LHCN-M2 (cell line): Measurements from ENCODE around the gene EDIL3. TPM values are rescaled to one million over a fixed set of nuclear protein-coding genes. Genes with fewer than 3 reads are reported as not detected.
"Not testable (repeated sequence)": the region's sequence is repeated elsewhere in the genome, so short reads cannot be mapped to it uniquely, and the experiment has no call there.

Experiments
- DNase-seq: peaks from one replicate; pipeline ENCODE4 v3.0.0-alpha.2; 2012; ENCODE audit warnings: low read depth
- total RNA-seq: library from RNA; depleted of rRNA; stranded (reverse); fragments of >200 nt; gene quantifications from 2 replicates; pipeline ENCODE4 v1.2.3, GENCODE V29; 2014

EDIL3 gene
- total RNA-seq, 1 experiment from 2014 or later, result 58.7 TPM

DNA sequence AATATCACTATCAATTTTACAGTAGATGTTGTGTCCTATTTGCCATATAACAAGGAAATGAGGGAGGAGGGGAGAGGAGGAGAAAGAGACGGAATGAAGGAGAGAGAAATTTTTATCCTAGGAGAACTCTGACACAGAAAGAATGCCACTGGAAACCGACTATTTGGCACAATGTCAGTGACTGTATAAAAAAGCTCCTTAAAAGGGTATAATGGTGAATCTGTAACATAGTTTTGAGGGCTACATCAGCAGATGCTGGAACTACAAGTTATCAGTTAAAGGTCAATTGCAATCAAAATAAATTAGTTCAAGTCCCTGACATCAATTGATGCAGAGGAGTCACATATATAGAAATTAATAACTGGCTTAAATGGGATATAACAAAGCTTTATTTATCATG, 5.7 kb downstream of the EDIL3 start:
- DNase-seq, result peak; percentile 65

DNA sequence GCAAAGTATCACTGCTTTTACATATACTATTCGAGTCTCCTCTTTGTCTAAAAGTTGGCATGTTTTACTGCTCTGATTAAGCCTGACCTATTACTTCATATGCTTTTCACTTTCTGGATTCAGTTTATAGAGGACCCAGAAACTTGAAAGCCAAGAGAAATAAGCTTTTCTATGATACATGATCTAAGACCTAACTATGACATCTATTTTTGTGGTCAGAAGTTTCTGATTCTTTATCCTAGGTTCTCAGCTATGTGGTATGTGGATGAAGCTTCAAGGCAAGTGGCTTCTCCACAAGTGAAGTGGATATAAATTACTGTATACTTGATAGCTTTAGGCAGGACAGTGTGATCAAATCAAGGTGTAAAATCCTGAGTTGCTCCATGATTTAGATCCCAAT, 6.3 kb downstream of the EDIL3 start:
- DNase-seq, result peak; percentile 75

DNA sequence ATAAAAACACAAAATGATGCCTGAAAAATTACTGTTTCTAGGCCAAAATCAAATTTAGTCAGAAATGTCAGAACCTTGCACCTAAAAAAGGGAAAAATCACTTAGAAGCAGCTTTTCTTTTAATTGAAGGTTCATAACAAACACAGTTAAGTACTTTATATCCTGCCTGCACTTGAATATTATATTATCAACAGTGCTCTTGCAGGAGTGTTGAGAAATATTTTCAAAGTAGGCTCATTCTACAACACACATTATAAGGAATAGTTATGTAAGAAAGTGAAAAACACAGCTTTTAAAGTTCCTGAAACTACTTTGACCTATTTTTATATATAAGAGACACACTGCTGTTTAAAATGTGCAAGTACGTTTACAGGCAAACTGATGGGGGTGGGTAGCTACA, 8.3 kb downstream of the EDIL3 start:
- DNase-seq, result no peak

DNA sequence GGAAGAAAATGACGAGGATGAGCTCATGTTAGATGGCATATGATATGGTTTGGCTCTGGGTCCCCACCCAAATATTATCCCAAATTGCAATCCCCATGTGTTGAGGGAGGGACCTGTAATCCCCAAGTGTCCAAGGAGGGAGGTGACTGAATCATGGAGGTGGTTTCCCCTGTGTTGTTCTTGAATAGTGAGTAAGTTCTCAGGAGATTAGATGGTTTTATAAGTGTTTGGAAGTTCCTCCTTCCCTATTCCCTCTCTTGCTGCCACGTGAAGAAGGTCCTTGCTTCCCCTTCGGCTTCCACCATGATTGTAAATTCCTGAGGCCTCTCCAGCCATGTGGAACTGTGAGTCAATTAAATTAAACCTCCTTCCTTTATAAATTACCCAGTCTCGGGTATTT, 10.1 kb downstream of the EDIL3 start:
- DNase-seq, result peak; percentile 51

DNA sequence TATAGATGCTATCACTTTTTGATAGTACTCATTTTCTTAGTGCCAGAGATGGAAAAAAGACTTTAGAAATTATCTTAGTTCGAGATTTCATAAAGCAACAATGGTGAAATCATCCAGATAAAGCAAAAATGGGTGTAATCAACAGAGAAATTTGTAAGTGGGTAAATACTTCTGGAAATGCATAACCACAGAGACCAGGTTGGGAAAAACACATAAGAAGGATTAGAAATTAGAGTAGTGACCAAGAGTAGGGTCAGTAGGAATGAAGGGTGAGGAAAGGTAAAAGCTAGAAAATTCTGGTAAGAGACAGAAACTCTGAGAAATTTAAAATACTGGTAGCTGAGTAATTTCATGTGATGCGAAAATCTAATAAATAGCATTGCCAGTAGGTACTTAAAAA, 11.2 kb downstream of the EDIL3 start:
- DNase-seq, result no peak

DNA sequence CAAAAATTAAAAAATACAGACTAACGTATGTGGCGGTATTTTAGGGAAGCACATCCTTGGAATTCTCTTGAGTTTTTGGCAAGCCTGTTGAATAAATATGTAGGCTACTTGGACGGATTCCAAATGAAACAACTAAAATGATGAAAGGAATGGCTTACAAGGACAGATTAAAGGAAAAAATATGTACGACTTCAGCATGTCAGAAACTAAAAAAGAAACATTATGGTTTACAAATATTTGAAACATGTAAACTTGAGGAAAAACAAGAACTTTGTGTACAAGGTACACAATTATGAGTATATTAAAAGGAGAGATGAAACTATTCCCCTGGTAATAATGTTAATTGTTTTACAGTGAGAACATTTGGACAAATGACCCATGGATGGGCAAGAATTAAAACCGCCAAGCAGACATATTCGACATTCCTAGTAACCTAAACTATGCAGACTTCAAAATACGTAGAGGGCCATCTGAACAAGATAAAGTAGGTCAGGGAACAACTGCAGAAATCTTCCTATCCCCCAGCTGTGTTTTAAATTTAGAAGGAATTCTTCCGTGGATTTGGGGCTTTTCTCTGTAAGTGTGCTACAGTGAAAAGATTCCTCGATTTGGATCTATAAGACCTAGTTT, 12.5 kb downstream of the EDIL3 start:
- peak; percentile 92 for DNase-seq

DNA sequence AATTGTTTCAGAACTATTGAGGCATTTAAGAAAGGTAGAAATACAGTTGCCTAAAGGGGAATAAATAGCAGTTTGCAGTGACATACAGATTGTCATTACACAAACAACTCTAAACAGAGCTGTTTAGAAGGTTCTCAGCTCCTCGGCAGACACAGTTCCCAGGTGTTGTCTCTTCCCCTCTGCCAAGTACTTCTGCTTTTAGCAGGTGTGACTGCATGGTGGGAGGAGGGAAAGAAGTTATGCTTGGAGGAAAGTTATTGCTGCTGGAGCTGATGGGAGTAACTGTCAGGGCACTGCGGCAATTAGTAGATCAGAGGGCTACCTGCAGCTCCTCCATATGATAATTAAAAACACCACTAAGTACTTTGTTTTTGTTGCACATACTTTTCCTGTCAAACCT, 14.5 kb downstream of the EDIL3 start:
- no peak for DNase-seq

DNA sequence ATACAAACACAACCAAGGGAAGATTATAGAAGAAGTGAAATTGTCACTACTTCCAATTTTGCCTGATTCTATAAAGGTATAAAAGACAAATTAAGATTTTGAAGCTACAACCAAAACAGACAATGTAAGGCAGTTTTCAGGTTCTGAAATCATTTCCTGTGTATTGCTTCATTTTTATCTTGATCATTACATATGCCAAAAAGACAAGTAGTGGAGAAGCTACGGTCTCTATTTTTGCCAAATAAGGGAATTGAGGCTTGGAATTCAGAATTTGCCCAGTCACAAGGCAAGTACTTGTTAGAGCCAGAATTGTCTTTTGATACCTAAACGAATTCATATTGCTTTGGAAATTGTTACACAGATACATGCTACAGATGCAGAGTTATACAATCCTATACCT, 20.6 kb downstream of the EDIL3 start:
- no peak for DNase-seq

DNA sequence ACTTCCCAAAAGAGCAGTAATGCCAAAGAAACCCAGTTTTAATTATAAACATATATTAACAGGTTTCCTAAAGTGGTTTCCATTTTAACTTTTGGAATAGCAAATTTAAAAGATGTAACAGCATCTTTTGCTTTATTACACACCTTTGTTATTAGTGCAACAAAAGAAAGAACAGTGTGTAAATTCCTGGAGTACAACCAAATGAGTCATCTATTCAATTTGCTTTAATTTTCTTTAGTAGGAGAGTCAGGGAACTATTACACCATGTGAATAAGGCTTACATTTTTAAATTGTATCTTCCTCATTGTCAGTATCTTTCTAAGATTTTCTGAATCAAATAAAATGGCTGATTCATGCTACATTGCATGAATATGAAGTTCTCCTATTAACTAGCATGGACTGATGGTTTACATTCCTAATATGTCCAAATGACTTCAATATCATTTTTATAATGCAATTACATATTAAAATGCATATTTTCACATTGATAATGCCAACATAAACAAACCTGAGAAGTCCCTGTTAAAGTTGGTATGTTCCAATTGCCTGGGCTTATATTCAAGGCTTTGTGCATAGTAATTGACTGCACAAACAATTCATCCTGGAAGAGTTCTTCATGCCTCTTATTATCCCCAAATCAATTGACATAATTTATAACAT, 22.5 kb downstream of the EDIL3 start:
- DNase-seq, result no peak

DNA sequence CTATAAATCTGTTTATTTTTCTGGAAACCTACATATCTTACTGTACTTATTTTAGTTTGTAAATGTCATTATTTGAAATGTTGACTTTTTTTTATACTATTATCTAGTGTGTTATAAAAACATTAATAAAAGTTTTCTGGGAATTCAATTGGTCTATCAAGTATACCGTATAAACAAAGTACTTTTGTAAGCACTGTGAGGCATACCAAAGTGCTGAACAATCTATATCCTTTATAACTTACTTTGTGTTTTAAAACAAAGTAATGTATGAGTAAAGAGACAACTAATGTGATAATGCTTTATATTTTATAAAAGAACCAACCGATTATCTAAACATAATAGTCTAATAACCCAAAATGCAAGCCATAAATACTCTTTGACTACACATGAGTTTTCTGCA, 23.1 kb downstream of the EDIL3 start:
- DNase-seq, result no peak

DNA sequence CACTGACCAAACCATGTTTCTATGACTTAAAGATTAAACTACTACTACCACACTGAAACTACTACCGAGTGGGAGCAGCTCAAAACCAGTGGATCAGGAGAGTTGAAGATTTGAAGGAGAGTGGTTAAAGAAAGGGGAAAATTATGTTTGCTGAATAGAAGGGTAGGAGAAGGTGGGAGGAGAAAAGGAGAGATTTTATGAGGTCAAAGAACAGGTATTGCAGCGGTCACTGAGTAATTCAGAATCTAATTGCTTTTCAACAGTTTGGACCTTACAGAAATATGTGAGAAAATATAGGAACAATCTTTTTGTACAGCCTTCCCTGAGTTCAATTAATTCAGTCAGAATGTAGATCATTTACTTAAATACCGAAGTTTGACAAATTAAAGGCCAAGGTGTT, 24.6 kb downstream of the EDIL3 start:
- no peak for DNase-seq

DNA sequence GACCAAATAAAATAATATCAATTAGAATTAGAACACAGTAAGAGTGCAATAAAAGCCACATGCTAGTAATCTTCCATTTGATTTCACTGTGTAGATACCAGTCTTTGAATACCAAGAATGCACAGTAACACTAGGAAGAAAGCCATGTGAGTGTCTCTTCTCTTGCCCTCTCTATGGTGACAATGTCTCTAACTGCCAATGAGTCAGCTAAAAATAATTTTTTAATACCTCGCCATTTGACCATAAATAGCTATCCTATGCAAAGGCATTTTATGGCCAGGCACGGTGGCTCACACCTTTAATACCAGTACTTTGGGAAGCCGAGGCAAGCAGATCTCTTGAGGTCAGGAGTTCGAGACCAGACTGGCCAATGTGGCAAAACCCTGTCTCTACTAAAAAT, 30.6 kb downstream of the EDIL3 start:
- DNase-seq, result no peak

DNA sequence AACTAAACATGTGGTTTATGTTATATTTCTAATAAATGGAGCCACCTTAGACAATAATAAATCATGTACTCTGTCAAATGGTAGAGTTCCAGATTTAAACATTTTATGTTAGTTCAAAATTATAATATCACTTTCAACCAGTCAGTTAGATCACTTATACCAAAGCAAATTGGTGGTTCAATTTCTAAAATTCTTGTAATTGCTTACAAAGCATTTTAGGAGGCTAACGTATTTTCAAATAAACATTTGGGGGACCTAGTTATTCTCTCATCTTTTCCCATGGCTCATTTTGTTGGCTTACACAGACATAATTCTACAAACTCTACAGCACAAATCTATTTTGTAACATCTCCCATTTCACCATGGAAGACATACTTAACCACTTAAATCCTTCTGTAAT, 39.9 kb downstream of the EDIL3 start:
- no peak for DNase-seq

DNA sequence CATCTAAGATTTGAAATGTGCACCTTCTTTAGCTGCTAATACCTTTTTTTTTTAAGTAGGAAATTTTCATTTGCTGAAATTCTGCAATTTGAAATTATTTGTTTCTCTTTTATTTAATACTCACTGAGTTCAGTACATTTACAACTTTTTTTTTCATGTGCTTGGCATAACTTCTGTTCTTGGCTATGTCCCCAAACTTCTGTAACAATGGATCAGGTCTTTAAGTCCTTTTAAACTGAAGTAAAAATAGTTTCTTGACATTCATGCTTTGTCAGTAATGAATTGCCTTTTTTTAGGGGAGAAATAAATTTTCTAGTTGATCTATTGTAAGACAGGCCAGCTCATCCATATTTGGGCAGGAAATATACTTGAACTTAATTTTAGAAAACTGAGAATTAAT, 41.5 kb downstream of the EDIL3 start:
- no peak for DNase-seq

DNA sequence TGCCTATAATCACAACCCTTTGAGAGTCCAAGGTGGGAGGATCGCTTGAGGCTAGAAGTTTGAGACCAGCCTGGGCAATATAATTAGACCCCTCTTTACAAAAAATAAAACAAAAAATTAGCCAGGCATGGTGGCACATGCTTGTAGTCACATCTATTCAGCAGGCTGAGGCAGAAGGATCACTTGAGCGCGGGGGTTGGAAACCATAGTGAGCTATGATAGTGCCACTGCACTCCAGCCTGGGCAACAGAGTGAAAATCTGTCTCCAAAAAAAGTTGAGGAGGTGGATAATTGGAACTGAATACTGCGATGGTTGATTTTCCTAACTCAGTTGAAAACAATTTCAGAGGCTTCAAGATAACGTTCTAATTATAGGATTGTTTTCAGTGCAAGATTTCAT, 52.6 kb downstream of the EDIL3 start:
- no peak for DNase-seq

DNA sequence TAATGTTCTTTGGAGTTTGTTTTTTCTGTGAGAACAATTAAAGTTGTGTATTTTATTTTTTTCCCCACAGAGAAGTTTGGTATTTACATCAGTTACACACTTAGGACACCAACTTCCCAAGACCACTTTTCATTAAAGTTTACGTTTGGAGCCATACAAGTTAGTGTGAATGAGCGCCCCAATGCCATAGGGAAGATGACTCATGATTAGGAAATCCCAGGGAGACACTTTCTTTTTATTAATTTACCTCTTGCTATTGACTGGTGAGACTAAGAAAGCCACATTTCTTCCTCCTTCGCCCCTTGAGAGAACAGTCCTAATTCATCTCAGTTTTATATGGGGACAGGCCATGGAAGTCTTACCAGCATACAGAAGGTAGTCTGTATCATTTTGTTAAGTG, 57.1 kb downstream of the EDIL3 start:
- no peak for DNase-seq

DNA sequence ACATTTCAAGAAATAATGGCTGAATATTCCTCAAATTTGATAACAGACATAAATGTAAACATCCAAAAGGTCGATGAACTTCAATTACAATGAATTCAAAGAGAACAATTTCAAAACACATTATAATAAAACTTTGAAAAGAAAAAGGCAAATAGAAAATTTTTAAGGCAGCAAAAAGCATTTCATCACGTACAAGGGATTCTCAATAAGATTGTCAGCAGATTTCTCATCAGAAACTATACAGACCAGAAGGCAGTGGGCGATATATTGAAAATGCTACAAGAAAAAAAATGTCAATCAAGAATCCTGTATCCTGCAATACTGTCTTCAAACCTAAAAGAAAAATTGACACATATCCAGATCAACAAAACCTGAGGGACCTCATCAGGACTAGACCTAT, 62.0 kb downstream of the EDIL3 start:
- no peak for DNase-seq

DNA sequence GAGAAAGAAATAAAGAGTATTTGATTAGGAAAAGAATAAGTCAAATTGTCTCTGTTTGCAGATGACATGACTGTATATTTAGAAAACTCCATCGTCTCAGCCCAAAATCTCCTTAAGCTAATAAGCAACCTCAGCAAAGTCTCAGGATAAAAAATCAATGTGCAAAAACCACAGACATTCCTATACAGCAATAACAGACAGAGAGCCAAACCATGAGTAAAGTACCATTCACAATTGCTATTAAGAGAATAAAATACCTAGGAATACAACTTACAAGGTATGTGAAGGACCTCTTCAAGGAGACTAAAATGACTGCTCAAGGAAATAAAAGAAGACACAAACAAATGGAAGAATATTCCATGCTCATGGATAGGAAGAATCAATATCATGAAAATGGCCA, 66.9 kb downstream of the EDIL3 start:
- DNase-seq, result not testable (repeated sequence)

DNA sequence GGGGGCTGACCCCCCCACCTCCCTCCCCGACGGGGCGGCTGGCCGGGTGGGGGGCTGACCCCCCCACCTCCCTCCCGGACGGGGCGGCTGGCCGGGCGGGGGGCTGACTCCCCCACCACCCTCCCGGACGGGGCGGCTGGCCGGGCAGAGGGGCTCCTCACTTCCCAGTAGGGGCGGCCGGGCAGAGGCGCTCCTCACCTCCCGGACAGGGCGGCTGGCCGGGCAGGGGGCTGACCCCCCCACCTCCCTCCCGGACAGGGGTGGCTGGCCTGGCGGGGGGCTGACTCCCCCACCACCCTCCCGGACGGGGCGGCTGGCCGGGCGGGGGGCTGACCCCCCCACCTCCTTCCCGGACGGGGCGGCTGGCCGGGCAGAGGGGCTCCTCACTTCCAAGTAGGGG, 72.4 kb downstream of the EDIL3 start:
- not testable (repeated sequence) for DNase-seq

DNA sequence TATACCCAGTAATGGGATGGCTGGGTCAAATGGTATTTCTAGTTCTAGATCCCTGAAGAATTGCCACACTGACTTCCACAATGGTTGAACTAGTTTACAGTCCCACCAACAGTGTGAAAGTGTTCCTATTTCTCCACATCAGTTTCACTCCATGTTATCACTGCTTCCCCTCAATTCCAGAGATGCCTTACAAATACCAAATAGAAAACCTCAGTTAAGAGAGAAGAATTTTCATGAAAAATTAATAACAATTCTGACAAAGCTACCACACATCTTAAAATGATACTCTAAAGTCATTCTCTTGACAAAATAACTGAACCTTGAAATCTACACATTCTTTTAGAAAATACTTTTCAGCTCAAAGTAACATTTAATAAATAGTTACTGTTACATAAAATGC, 74.8 kb downstream of the EDIL3 start:
- not testable (repeated sequence) for DNase-seq

DNA sequence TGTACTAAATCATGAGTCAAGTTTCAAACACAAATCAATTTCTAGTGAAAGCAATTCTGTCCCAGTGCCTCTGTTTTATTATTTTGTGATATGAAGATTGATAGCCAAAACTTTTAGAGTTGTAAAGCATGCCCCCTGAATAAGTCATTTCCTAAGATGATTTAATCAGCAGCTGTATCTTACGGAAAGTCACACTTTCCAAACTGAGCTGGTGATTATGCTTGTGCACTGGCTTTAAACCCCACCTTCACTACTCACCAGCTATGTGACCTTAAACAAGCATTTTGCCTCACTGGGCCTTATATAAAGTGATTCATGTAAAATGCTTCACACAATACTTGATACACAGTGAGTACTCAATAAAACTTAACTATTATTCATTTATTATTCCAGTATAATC, 78.1 kb downstream of the EDIL3 start:
- no peak for DNase-seq

DNA sequence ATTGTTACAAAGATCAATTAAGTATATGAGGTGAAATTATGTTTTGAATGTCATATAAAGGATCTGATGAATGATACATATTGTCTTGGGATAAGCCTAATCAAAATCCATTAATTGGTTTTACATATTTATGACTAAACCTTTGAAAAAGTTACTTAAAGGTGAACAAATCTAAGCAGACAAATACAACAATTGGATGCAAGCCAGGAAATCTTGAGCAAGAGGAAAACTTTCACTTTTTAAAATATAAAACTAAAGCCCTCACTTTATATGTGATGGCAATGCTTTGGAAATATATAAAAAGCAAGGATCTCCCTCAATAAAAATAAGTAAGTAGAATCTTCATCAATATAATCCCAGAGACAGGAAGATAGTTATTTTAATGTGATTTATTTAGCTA, 80.1 kb downstream of the EDIL3 start:
- no peak for DNase-seq

DNA sequence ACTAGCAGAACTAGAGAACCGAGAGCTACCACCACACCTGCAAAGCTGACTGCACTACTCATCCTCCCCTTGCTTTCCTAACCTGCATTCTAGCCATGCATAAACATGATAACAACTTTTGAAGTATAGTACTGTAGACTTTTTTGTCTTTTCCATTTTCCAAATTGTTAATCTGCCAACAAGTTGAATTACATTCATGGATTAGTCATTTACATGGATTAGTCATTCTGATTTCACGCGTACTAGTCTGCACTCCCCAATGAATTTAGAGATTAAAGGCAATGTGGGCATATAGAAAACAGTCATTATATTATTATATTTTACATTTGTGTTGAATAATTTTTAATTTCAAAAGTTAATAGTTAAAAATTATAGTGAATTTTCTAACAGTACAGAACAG, 81.4 kb downstream of the EDIL3 start:
- DNase-seq, result no peak

DNA sequence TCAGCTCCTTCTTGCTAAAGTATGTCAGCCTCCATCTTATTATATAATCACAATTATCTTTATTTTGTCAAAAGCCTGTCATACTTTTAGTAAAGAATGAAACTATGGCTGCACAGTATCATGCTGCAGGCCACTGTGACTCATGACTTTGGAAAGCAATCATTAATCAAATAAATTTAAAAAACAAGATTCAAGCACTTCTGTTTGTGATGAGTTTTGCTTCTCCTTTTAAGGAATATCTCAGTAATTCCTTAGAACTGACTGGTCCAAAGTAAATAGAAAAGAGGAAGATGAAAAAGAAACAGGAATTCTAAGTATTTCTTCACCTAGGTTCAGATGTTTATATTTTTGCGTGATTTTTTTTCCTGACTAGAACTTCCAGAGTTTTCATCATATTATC, 83.1 kb downstream of the EDIL3 start:
- DNase-seq, result no peak
